Measurements from ENCODE around the gene TBCK. TPM values are rescaled to one million over a fixed set of nuclear protein-coding genes. Genes with fewer than 3 reads are reported as not detected.

Gene TBCK
- total and polyA plus RNA-seq, 9 of the 15 experiments (the other 6 are each of a cell fraction or from before 2014, with no cell fraction given): 5.3 to 26.6 (median 16.2) TPM

- POLR2A ChIA-PET: no interaction called here
- no peaks in the 10 kb centered on the region for H3K36me3 ChIP-seq (ENCODE audit: control insufficient read depth, insufficient read depth, low read length)
- BruUV-seq (replicated peaks): no TSS peak
- intact Hi-C loops (cut with micrococcal nuclease): no loop called here
- H3K9ac ChIP-seq (ENCODE audit: insufficient read depth in 1 of 2, low read depth in 2 of 2, low read length in 2 of 2): no peak overlapping the region
- TF ChIP-seq ZNF408 (CRISPR knock-in tag; IDR thresholded peaks at IDR 0.05; ENCODE audit: low read depth) (no peak), RFX1 (IDR thresholded peaks at IDR 0.05) (peak; percentile 44; the same call in 1 of the 2 replicates)
- no peaks in the 10 kb centered on the region for H3K9me3 ChIP-seq (replicated peaks; ENCODE audit: control insufficient read depth, insufficient read depth, low read depth, low read length)
- H3K9me1 ChIP-seq (ENCODE audit: control insufficient read depth, insufficient read depth, low read length): no peaks in the 10 kb centered on the region
- no peaks in the 10 kb centered on the region for H4K20me1 ChIP-seq (replicated peaks; ENCODE audit: control insufficient read depth, insufficient read depth, low read length)
- ATAC-seq (peak; percentile 53; the same call in 2 of the 3 replicates), DNase-seq (ENCODE audit: extremely low read depth in 1 of 4, low spot score in 3 of 4) (no peak), FAIRE-seq (no peak)
- H3K27me3 ChIP-seq (ENCODE audit: control insufficient read depth in 2 of 2, insufficient read depth in 2 of 2, low read length in 2 of 2): no peaks in the 10 kb centered on the region; a peak in 1 of 5 replicates
- no peak overlapping the region for H3K27ac ChIP-seq (ENCODE audit: extremely low read depth, low read depth, low read length)
- H3K4me2 ChIP-seq (ENCODE audit: insufficient read depth, low read length): no peak overlapping the region
- H2AFZ ChIP-seq (ENCODE audit: low read depth, low read length): no peak overlapping the region
- CTCF ChIA-PET (ENCODE audit: low intra/inter-chr PET ratio): no interaction called here
- WGBS (ENCODE audit: insufficient coverage, low coverage, missing lambda C conversion rate): 8% methylated on average over 8 of the region's 8 CpGs
- H3K4me1 ChIP-seq (replicated peaks in 1 of 2; ENCODE audit: control insufficient read depth in 2 of 2, insufficient read depth in 2 of 2, low read length in 2 of 2): peaks cover 1 to 3% of the 10 kb centered on the region in 2 experiments; a peak in 3 of 5 replicates
- in situ Hi-C loops (cut with MboI): no loop called here
- no peaks in the 10 kb centered on the region for H3K79me2 ChIP-seq (ENCODE audit: control insufficient read depth, insufficient read depth, low read length)
- H3K4me3 ChIP-seq: no peak overlapping the region
Measured at GRCh38 chr4:105991726-105992125, 324.3 kb downstream of the TBCK start.

Other genes with a start within 250 kb of the TBCK start
- 28.7 and 39.9 TPM in 2 replicates for gene AIMP1, start 341 bp upstream of the TBCK start, total RNA-seq (2014; rRNA removed)
- 71.5 and 98.0 TPM in 2 replicates for gene AIMP1, start 341 bp upstream of the TBCK start, total RNA-seq (2014; rRNA removed; fragmentation: Illumina TruSeq; extraction: Trizol)
- gene AIMP1, start 341 bp upstream of the TBCK start, total RNA-seq (2015; rRNA removed; fragmentation: Illumina TruSeq; extraction: Trizol): 42.9 and 48.7 TPM in 2 replicates
- gene AIMP1, start 341 bp upstream of the TBCK start, total RNA-seq (2021): 65.9 and 70.1 TPM in 2 replicates
- 43.0 and 59.8 TPM in 2 replicates for gene AIMP1, start 341 bp upstream of the TBCK start, polyA plus RNA-seq (2011; rRNA removed)
- gene AIMP1, start 341 bp upstream of the TBCK start, polyA plus RNA-seq (2014; fragmentation: Illumina TruSeq; extraction: Trizol): 74.3 and 89.1 TPM in 2 replicates
- 100 to 1,000 TPM; 128 to 141 TPM for gene AIMP1, start 341 bp upstream of the TBCK start, polyA plus RNA-seq (2014; fragmentation: Nextera tagmentation; extraction: Ambion mirVana)
- 60.3 and 60.4 TPM in 2 replicates for gene AIMP1, start 341 bp upstream of the TBCK start, polyA plus RNA-seq (2014; rRNA removed)
- not detected in 2 replicates for gene GIMD1, start 52.6 kb upstream of the TBCK start, total RNA-seq (2014; rRNA removed)
- gene GIMD1, start 52.6 kb upstream of the TBCK start, total RNA-seq (2014; rRNA removed; fragmentation: Illumina TruSeq; extraction: Trizol): not detected in 2 replicates
- gene GIMD1, start 52.6 kb upstream of the TBCK start, total RNA-seq (2015; rRNA removed; fragmentation: Illumina TruSeq; extraction: Trizol): not detected in 2 replicates
- gene GIMD1, start 52.6 kb upstream of the TBCK start, total RNA-seq (2021): not detected in 2 replicates
- not detected in 2 replicates for gene GIMD1, start 52.6 kb upstream of the TBCK start, polyA plus RNA-seq (2011; rRNA removed)
- gene GIMD1, start 52.6 kb upstream of the TBCK start, polyA plus RNA-seq (2014; fragmentation: Illumina TruSeq; extraction: Trizol): not detected in 2 replicates
- gene GIMD1, start 52.6 kb upstream of the TBCK start, polyA plus RNA-seq (2014; fragmentation: Nextera tagmentation; extraction: Ambion mirVana): not detected
- gene GIMD1, start 52.6 kb upstream of the TBCK start, polyA plus RNA-seq (2014; rRNA removed): not detected in 2 replicates

Measured in K562 (cell line).